Mesenchymal stem cell (in vitro differentiated cells and primary cell): ENCODE measurements around the gene CNTNAP2.

Experiments
- DNase-seq: peaks from one replicate; pipeline ENCODE4 v3.0.0-alpha.2; 2013
- H2AFZ ChIP-seq: one replicate; pipeline ENCODE4 v1.6.1; 2013; ENCODE audit warnings: low read depth, mild to moderate bottlenecking, control low read depth, inconsistent platforms, low read length, moderate library complexity
- H2AK5ac ChIP-seq: 2 replicates; pipeline ENCODE4 v1.6.1; 2013; ENCODE audit warnings: low read length, moderate library complexity, mild to moderate bottlenecking, inconsistent platforms; ENCODE audit not compliant: severe bottlenecking
- H2BK120ac ChIP-seq: one replicate; pipeline ENCODE4 v1.6.1; 2013; ENCODE audit warnings: low read depth, mild to moderate bottlenecking, inconsistent platforms, low read length, moderate library complexity
- H2BK12ac ChIP-seq, 2 experiments: one replicate each; pipeline ENCODE4 v1.6.1; 2013; ENCODE audit warnings: inconsistent platforms in 2 of 2, low read length in 2 of 2, mild to moderate bottlenecking in 2 of 2, moderate library complexity in 2 of 2, control low read depth in 1 of 2
- H2BK15ac ChIP-seq: one replicate; pipeline ENCODE4 v1.6.1; 2013; ENCODE audit warnings: mild to moderate bottlenecking, low read depth, inconsistent platforms; ENCODE audit not compliant: poor library complexity, severe bottlenecking
- H2BK5ac ChIP-seq: 2 replicates; pipeline ENCODE4 v1.6.1; 2013; ENCODE audit warnings: low read depth, mild to moderate bottlenecking, low read length, control low read depth, inconsistent platforms; ENCODE audit not compliant: poor library complexity, severe bottlenecking
- H3K14ac ChIP-seq, 2 experiments: one replicate each; pipeline ENCODE4 v1.6.1; 2013; ENCODE audit warnings: inconsistent platforms in 2 of 2, low read length in 2 of 2, control low read depth in 1 of 2, mild to moderate bottlenecking in 1 of 2, moderate library complexity in 1 of 2
- H3K18ac ChIP-seq, 2 experiments: one replicate each; pipeline ENCODE4 v1.6.1; 2013; ENCODE audit warnings: inconsistent platforms in 2 of 2, low read length in 2 of 2, control low read depth in 1 of 2, low read depth in 1 of 2, mild to moderate bottlenecking in 1 of 2
- H3K23ac ChIP-seq, 2 experiments: one replicate each; pipeline ENCODE4 v1.6.1; 2013; ENCODE audit warnings: inconsistent platforms in 2 of 2, low read length in 2 of 2, mild to moderate bottlenecking in 2 of 2, moderate library complexity in 2 of 2, control low read depth in 1 of 2
- H3K27ac ChIP-seq: 2 replicates; pipeline ENCODE4 v1.5.1; 2013; ENCODE audit warnings: mild to moderate bottlenecking, moderate library complexity, low read length, control low read depth, inconsistent platforms; ENCODE audit not compliant: poor library complexity, severe bottlenecking
- H3K27me3 ChIP-seq, 2 experiments: 2 replicates each; pipeline versions ENCODE4 v1.6.1 to v1.7.0; 2013; ENCODE audit warnings: low read length in 2 of 2, mild to moderate bottlenecking in 2 of 2, moderate library complexity in 2 of 2, control low read depth in 1 of 2, inconsistent platforms in 1 of 2; ENCODE audit not compliant: control insufficient read depth in 1 of 2, insufficient read depth in 1 of 2
- H3K36me3 ChIP-seq, 2 experiments: 2 replicates each; pipeline versions ENCODE4 v1.6.1 to v1.7.0; 2013; ENCODE audit warnings: low read length in 2 of 2, control low read depth in 1 of 2, inconsistent platforms in 1 of 2, low read depth in 1 of 2, mild to moderate bottlenecking in 1 of 2; ENCODE audit not compliant: insufficient read depth in 2 of 2, control insufficient read depth in 1 of 2
- H3K4ac ChIP-seq, 2 experiments: one replicate each; pipeline ENCODE4 v1.6.1; 2013; ENCODE audit warnings: inconsistent platforms in 2 of 2, low read length in 2 of 2, mild to moderate bottlenecking in 2 of 2, moderate library complexity in 2 of 2, control low read depth in 1 of 2, low read depth in 1 of 2
- H3K4me1 ChIP-seq: 2 replicates; pipeline ENCODE4 v1.6.1; 2013; ENCODE audit warnings: low read depth, low read length, control low read depth; ENCODE audit not compliant: control insufficient read depth, insufficient read depth
- H3K4me2 ChIP-seq: 2 replicates; pipeline ENCODE4 v1.6.1; 2013; ENCODE audit warnings: low read length, mild to moderate bottlenecking, inconsistent platforms; ENCODE audit not compliant: poor library complexity, severe bottlenecking
- H3K4me3 ChIP-seq, 2 experiments: 2 replicates each; pipeline versions ENCODE4 v1.5.1 to v1.7.0; 2013; ENCODE audit warnings: low read length in 2 of 2, mild to moderate bottlenecking in 2 of 2, control low read depth in 1 of 2, low read depth in 1 of 2; ENCODE audit not compliant: insufficient read depth in 1 of 2
- H3K79me1 ChIP-seq: replicated peaks from 2 replicates; pipeline ENCODE4 v1.6.1; 2013; ENCODE audit warnings: mild to moderate bottlenecking, control low read depth, low read length, inconsistent platforms; ENCODE audit not compliant: poor library complexity, severe bottlenecking
- H3K9ac ChIP-seq: 2 replicates; pipeline ENCODE4 v1.7.0; 2013; ENCODE audit warnings: mild to moderate bottlenecking, low read length, moderate library complexity
- H3K9me3 ChIP-seq: 2 replicates; pipeline ENCODE4 v1.7.0; 2013; ENCODE audit warnings: mild to moderate bottlenecking, low read length; ENCODE audit not compliant: control insufficient read depth
- H4K8ac ChIP-seq: one replicate; pipeline ENCODE4 v1.6.1; 2013; ENCODE audit warnings: inconsistent platforms, mild to moderate bottlenecking, low read length, moderate library complexity
- H4K91ac ChIP-seq: one replicate; pipeline ENCODE4 v1.6.1; 2013; ENCODE audit warnings: mild to moderate bottlenecking, low read length, inconsistent platforms
- WGBS: methylation state at CpG from one replicate; pipeline ENCODE4 v1.1.7; 2013; ENCODE audit warnings: mixed read lengths; 5-methylcytosine and 5-hydroxymethylcytosine counted together

The CNTNAP2 gene

GRCh38 chr7:146768957-146769356 lies 652.4 kb downstream of the CNTNAP2 start:
- no peaks in the 10 kb centered on the region for H3K36me3 ChIP-seq
- H4K8ac ChIP-seq, result no peak overlapping the region
- no peak overlapping the region for H3K14ac ChIP-seq
- DNase-seq, result no peak
- no peak overlapping the region for H2BK5ac ChIP-seq
- H3K79me1 ChIP-seq, result no peaks in the 10 kb centered on the region
- H2BK15ac ChIP-seq, result no peak overlapping the region
- H3K23ac ChIP-seq, result no peak overlapping the region
- no peak overlapping the region for H3K9ac ChIP-seq
- H3K4me1 ChIP-seq, result peaks cover 1% of the 10 kb centered on the region
- no peak overlapping the region for H3K4ac ChIP-seq
- no peak overlapping the region for H3K4me2 ChIP-seq
- H3K9me3 ChIP-seq, result peaks cover 17% of the 10 kb centered on the region
- H4K91ac ChIP-seq, result no peak overlapping the region
- H3K4me3 ChIP-seq, result no peak overlapping the region
- H3K27me3 ChIP-seq, result no peaks in the 10 kb centered on the region
- H2AK5ac ChIP-seq, result no peak overlapping the region
- no peak overlapping the region for H2BK12ac ChIP-seq
- H2BK120ac ChIP-seq, result no peak overlapping the region
- no peak overlapping the region for H2AFZ ChIP-seq
- WGBS, result no CpG with 5 or more reads among the region's 3 CpGs
- no peak overlapping the region for H3K27ac ChIP-seq
- H3K18ac ChIP-seq, result no peak overlapping the region

- Histone ChIP-seq H4K91ac (no peak overlapping the region), H2BK120ac (no peak overlapping the region), H3K36me3 (no peaks in the 10 kb centered on the region), H2BK5ac (no peak overlapping the region), H2AK5ac (no peak overlapping the region), H3K4me3 (no peak overlapping the region), H2BK15ac (no peak overlapping the region), H3K4ac (no peak overlapping the region), H3K9ac (no peak overlapping the region), H2AFZ (no peak overlapping the region), H3K27me3 (no peaks in the 10 kb centered on the region), H3K27ac (no peak overlapping the region), H2BK12ac (no peak overlapping the region), H3K18ac (no peak overlapping the region), H3K4me1 (peaks cover 1% of the 10 kb centered on the region), H3K4me2 (no peak overlapping the region), H3K79me1 (no peaks in the 10 kb centered on the region), H3K14ac (no peak overlapping the region), H3K23ac (no peak overlapping the region), H4K8ac (no peak overlapping the region), H3K9me3 (peaks cover 16% of the 10 kb centered on the region)
- 62% methylated on average over 5 of the region's 5 CpGs for WGBS
- no peak for DNase-seq
Observed at GRCh38 chr7:146772601-146773000, 656.0 kb downstream of the CNTNAP2 start.

- 96% methylated on average over 3 of the region's 5 CpGs for WGBS
- no peak overlapping the region for H2BK120ac ChIP-seq
- no peak overlapping the region for H3K4me3 ChIP-seq
- no peak overlapping the region for H3K9ac ChIP-seq
- no peak overlapping the region for H3K4me2 ChIP-seq
- no peak overlapping the region for H2BK5ac ChIP-seq
- no peak for DNase-seq
- H3K79me1 ChIP-seq, result no peaks in the 10 kb centered on the region
- H3K36me3 ChIP-seq, result no peaks in the 10 kb centered on the region
- H3K27me3 ChIP-seq, result no peaks in the 10 kb centered on the region
- H3K18ac ChIP-seq, result no peak overlapping the region
- H3K4ac ChIP-seq, result no peak overlapping the region
- H2BK15ac ChIP-seq, result no peak overlapping the region
- no peak overlapping the region for H2AFZ ChIP-seq
- H4K8ac ChIP-seq, result no peak overlapping the region
- no peak overlapping the region for H2AK5ac ChIP-seq
- no peak overlapping the region for H2BK12ac ChIP-seq
- peaks cover 1% of the 10 kb centered on the region for H3K4me1 ChIP-seq
- no peak overlapping the region for H3K27ac ChIP-seq
- no peak overlapping the region for H3K14ac ChIP-seq
- H4K91ac ChIP-seq, result no peak overlapping the region
- peaks cover 16% of the 10 kb centered on the region for H3K9me3 ChIP-seq
- H3K23ac ChIP-seq, result no peak overlapping the region
Observed at GRCh38 chr7:146773506-146773905, 656.9 kb downstream of the CNTNAP2 start.

GRCh38 chr7:146781352-146782116 lies 664.9 kb downstream of the CNTNAP2 start:
- no peak for DNase-seq
- no peak overlapping the region for H4K8ac ChIP-seq
- H3K4me3 ChIP-seq, result no peak overlapping the region
- no peak overlapping the region for H4K91ac ChIP-seq
- no peak overlapping the region for H2BK12ac ChIP-seq
- no peaks in the 10 kb centered on the region for H3K36me3 ChIP-seq
- no peak overlapping the region for H2AFZ ChIP-seq
- no peak overlapping the region for H3K4me2 ChIP-seq
- H3K9ac ChIP-seq, result no peak overlapping the region
- H3K4ac ChIP-seq, result no peak overlapping the region
- H2BK120ac ChIP-seq, result no peak overlapping the region
- H3K23ac ChIP-seq, result no peak overlapping the region
- H3K14ac ChIP-seq, result no peak overlapping the region
- no peaks in the 10 kb centered on the region for H3K4me1 ChIP-seq
- H3K27me3 ChIP-seq, result no peaks in the 10 kb centered on the region
- no peak overlapping the region for H2AK5ac ChIP-seq
- H2BK15ac ChIP-seq, result no peak overlapping the region
- no peaks in the 10 kb centered on the region for H3K79me1 ChIP-seq
- H3K27ac ChIP-seq, result no peak overlapping the region
- H2BK5ac ChIP-seq, result no peak overlapping the region
- no peak overlapping the region for H3K18ac ChIP-seq
- H3K9me3 ChIP-seq, result peaks cover 5% of the 10 kb centered on the region
- WGBS, result 83% methylated on average over 9 of the region's 12 CpGs
